C4-2B (cell line): ENCODE measurements around the gene FAM200C.

Experiments used
- H3K27ac ChIP-seq: fragments of 450-650 bp; 2 replicates; pipeline ENCODE4 v1.5.1; 2017
- CTCF ChIP-seq: fragments of 450-650 bp; conservative IDR thresholded peaks from 2 replicates; pipeline ENCODE4 v1.5.1; 2017; ENCODE audit warnings: mild to moderate bottlenecking
- ZFX ChIP-seq: fragments of 450-650 bp; IDR thresholded peaks from 2 replicates; pipeline ENCODE4 v1.6.1; 2017

FAM200C gene

GRCh38 chr5:160357394-160357793 is 42.5 kb downstream of the FAM200C start:
- no peak overlapping the region for H3K27ac ChIP-seq

GRCh38 chr5:160356550-160357347 is 43.1 kb downstream of the FAM200C start:
- no peak for TF ChIP-seq ZFX
- H3K27ac ChIP-seq, result no peak overlapping the region

More at GRCh38 chr5:160357394-160357793, 42.5 kb downstream of the FAM200C start:
- TF ChIP-seq ZFX (no peak), CTCF (no peak)

- TF ChIP-seq CTCF (no peak), ZFX (no peak)
- no peak overlapping the region for H3K27ac ChIP-seq
Measured at GRCh38 chr5:160354666-160355065, 45.2 kb downstream of the FAM200C start.

- H3K27ac ChIP-seq, result no peak overlapping the region
Measured at GRCh38 chr5:160353379-160353778, 46.5 kb downstream of the FAM200C start.

GRCh38 chr5:160352308-160352707 is 47.5 kb downstream of the FAM200C start:
- no peak overlapping the region for H3K27ac ChIP-seq
- TF ChIP-seq ZFX, result no peak
- no peak for TF ChIP-seq CTCF

More at GRCh38 chr5:160353379-160353778, 46.5 kb downstream of the FAM200C start:
- no peak for TF ChIP-seq ZFX
- TF ChIP-seq CTCF, result no peak

- H3K27ac ChIP-seq, result no peak overlapping the region
- no peak for TF ChIP-seq CTCF
- TF ChIP-seq ZFX, result no peak
Measured at GRCh38 chr5:160349935-160350303, 49.9 kb downstream of the FAM200C start.

GRCh38 chr5:160349249-160349934 is 50.5 kb downstream of the FAM200C start:
- H3K27ac ChIP-seq, result no peak overlapping the region
- TF ChIP-seq ZFX, result no peak
- TF ChIP-seq CTCF, result no peak
